Activated CD8-positive, alpha-beta memory T cell treated with anti-CD3 and anti-CD28 coated beads for 24 hours (primary cell): ENCODE results near the gene DNAJB1.
A peak's percentile ranks its signal among the peaks of the same experiment; 100 is the strongest.
"Not testable (repeated sequence)": the region's sequence is repeated elsewhere in the genome, so short reads cannot be mapped to it uniquely, and the experiment has no call there.

ENCODE experiments used
- DNase-seq: peaks from one replicate; pipeline ENCODE4 v3.0.0-alpha.2; 2020

Gene DNAJB1

DNA sequence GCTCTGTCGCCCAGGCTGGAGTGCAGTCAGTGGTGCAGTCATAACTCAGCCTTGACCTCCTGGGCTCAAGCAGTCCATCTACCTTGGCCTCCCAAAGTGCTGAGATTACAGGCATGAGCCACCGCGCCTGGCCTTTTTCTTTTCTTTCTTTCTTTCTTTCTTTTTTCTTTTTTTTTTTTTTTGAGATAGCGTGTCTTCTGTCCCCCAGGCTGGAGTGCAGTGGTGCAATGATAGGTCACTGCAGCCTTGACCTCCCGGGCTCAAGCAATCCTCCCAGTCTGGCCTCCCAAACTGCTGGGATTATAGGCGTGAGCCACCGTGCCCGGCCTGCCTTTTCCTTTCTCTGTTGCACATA, 33.8 kb upstream of the DNAJB1 start:
- DNase-seq: not testable (repeated sequence)

DNA sequence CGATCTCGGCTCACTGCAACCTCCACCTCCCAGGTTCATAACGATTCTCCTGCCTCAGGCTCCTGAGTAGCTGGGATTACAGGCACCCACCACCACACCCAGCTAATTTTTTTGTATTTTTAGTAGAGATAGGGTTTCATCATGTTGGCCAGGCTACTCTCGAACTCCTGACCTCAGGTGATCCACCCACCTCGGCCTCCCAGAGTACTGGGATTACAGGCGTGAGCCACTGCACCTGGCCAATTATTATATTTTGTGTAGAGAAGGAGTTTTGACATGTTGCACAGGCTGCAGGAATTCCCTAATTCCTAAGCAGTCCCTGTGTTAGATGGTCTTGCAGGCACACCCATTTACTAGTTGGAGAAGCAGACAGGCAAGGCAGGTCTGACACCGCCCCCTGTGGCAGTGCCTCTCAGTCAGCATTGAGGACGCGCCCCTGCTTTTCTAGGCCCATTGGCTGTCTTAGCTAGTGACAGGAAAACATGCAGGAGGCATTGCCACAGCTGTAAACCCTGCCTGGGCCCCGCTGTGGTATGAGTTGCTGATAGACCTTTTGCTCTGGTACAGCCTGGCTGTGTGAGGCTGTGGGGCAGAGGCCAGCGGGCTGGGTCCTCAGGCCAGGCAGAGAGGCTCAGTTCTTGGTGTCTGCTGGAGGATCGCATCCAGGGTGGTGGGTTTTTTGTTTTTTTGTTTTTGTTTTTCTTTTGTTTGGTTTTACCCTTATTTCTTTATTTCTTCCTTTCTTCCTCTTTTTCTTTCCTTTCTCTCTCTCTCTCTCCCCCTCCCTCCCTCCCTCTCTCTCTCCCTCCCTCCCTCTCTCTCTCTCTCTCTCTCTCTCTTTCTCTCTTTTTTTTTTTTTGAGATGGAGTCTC, 33.2 kb upstream of the DNAJB1 start:
- DNase-seq: peak; percentile 83

DNA sequence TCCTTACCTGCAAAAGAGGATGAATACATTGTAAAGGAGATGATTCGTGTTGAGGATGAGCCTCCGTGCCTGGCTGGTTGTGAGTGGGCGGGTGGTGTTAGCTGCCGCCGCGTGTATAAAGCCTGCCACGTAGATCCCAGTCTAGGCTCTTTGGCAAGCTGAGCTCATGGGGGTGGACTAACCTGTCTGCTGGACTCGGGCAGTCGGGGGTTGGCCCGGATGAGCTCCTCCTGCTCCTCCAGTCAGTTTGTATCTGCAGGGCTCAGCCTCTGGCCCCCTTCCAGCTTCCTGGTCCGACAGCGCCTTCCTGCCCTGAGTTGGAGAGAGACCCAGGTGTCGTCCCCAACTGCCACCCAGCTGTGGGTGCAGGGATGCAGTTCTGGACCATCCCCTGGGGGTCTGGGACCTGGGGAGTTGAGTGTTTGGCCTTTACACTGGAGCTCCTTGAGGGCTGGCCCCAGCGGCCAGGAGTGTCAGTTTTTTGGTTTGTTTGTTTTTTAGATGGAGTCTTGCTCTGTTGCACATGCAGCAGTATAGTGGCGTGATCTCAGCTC, 32.1 kb upstream of the DNAJB1 start:
- DNase-seq: no peak

DNA sequence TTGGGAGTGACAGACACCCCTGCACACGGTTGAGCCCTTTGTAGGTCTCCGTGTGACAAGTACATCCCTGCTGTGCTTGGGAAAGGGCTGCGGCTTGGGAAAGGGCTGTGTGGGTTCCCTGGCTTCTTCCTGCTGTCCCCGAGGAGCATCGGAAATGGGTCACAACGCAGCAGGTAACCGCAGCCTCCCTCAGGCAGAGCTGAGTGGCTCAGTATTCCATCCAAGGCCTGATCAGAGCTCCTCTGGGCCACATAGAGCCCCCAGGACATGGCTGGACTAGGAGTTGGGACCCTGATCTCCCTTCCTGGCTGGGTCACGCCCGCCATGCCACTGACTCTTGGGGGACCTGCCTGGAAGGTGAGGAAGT, 27.5 kb upstream of the DNAJB1 start:
- DNase-seq: no peak

DNA sequence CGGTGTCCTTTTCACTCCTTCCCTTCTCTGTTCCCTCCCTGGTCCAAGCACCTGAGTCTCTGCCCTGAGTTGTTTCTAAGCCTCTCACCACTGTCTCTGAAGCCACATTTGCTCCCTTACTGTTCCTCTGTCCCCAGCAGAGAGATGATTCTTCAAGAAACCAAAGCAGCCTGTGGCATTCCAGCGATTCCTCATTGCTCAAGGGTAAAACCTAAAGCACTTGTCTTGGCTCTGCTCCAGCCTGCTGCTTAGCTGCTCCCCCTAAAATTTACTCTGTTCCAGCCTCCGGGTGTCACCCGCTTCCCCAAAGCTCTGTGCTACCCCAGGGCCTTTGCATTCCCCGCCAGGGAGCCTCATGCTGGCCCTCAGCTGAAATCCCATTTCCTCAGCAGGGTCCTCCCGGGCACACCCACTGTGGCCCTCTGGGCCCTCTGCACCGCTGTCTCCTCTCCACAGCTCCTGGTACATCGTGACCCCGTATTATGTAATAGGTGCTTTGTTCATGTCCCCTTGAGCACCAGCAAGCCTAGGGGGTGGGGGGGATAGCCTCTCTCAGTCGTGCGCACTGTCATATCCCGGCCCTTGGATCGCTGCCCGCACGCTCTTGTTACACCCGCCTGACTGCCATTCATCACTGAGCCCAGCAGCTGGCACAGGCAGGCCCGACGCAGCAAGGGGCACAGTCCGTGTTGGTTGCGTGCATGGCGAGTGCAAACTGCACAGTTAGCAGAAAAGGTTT, 26.9 kb upstream of the DNAJB1 start:
- DNase-seq: no peak

DNA sequence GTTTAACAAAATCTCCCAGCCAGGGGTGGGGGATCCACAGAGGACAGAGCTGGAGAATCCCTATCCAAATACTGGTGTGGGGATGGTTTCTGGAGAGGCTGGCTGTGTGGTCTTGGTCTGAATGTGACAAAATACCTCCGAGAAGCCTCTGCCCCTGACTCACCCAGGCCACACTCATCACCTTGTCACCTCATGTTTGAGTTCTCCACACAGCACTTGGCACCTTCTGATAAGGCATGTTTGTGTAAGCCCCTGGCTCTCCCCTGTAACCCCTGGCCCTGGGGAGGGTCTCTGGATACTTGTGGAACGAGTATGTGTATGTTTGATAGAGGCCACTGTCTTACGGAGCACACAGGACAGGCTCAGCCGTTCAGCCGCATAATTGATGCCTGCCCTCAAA, 25.9 kb upstream of the DNAJB1 start:
- DNase-seq: no peak

DNA sequence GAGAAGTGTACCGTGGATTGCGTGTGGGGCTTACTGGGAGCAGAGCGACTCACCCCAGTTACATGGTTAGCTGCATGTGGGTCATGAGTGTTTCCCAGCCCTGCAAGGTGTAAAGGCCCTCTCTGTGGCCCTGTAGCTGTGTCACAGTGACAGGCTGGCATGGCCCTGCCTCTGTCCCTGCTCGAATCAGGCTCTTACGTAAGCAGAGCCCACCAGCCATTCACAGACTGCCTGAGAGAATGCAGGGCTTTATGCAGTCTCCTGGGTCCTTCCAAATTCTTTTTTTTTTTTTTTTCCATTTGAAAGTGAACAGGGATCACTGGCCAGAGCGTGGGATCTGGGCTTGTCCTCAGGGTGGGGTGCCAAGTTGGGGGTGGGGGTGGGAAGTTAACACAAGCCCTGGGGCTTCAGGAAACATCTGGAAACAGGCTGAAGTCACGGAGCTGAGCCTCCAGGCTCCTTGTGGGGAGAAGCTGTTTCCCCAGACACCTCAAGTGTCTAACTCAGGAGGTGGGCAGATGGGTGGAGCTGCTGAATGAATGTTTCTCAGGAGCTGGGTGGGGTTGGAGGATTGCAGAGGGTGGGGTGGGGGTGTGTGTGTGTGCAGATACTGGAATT, 24.6 kb upstream of the DNAJB1 start:
- DNase-seq: no peak

DNA sequence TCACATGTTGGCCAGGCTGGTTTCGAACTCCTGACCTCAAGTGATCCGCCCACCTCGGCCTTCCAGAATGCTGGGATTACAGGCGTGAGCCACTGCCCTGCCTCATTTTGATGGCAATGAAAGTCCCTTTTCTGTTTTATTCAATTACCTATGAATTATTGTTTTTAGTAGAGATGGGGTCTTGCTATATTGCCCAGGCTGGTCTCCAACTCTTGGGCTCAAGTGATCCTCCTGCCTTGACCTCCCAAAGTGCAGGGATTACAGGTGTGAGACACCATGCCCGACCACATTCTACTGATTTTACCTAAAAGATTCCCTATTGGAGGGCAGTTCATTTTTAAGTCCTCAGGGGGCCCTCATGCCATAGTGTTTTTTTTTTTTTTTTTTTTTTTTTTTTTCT, 23.8 kb upstream of the DNAJB1 start:
- DNase-seq: not testable (repeated sequence)

DNA sequence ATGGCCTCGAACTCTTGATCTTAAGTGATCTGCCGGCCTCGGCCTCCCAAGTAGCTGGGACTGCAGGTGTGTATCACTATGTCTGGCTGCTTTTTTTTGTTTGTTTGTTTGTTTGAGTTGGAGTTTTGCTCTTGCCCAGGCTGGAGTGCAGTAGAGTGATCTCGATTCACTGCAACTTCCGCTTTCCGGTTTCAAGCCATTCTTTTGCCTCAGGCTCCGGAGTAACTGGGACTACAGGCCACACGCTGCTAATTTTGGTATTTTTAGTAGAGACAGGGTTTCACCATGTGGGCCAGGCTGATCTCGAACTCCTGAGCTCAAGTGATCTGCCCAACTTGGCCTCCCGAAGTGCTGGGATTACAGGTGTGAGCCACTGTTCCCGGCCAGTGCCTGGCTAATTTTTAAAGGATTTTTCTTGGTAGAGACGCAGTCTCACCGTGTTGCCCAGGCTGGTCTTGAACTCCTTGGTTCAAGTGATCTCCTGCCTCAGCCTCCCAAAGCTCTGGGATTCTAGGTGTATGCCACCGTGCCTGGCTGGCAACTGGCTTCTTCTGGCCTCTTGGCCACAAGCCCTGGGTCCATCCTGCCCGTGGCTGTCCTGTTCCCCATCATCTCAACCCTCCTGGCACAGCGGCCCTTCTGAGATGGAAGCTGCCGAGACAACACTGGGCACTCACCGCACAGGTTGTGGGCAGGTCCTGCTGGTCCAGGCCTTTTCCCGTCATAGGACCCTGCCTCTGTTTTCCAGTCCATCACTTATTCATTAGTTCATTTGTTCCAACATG, 22.7 kb upstream of the DNAJB1 start:
- no peak for DNase-seq

DNA sequence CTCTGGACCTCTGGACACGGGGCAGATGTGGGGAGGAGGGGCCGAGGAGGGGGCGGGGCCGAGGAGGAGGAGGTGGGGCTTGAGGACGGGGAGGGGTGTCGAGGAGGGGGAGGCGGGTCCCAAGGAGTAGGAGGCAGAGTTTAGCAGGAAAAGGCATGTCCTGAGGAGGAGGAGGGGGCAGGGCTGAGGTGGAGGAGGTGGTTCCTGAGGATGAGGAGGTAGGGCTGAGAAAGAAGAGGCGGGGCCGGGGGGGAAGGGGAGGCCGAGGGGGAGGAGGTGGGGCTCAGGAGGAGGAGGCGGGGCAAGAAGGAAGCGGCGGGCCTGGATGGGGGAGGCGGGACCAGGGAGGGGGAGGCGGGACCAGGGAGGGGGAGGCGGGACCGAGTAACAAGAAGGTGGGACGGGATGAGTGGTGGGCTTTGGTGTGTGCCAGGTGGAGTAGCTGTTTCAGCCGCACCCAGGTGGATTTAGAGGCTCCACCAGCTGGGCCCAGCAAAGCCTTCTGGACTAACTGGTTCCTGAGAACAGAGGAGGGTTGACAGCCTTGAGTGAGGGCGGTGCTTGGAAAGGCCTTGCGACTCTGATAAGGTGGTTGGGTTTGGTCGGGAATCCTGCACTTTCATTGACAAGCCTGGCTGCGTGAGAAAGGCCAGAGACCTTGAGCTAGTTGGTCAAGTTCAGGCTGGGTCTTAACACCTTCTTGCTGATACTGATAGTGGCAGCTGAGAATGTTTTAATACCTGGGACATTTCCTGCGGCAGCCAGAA, 18.9 kb upstream of the DNAJB1 start:
- DNase-seq: peak; percentile 66

DNA sequence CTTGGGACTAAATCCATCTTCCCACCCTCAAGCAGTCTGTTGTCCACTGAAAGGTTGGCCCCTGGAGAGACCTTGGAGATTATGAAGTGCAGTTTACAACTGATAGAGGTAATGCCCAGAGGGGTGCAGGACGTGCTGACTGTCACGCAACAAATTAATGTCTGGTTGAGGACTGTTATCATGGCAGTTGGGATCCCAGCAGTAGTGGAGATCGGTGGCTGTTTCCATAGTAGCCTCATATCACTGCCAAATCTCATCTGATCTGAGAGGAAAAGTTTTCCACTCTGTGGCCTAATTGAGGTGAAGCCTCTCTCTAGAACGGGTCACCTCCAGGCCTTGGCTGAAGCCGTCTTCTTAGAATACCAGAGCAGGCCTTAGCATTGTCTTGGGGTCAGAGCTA, 15.3 kb upstream of the DNAJB1 start:
- no peak for DNase-seq

DNA sequence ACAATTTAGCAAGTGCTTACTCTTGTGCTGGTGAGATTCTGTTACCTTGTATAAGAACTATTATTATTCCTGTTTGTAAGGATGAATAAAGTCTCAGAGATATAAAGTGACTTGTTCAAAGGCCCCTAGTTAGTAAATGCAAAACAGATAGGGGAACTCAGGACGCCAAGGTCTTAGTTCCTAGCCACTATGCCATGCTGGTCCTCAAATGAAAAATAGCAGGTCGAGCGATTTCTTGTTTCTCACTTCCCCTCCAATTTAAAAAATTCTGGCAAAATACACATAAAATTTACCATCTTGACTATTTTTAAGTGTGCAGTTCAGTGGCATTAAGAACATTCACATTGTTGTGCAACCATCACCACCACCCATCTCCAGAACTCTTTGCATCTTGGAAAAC, 12.3 kb upstream of the DNAJB1 start:
- no peak for DNase-seq

DNA sequence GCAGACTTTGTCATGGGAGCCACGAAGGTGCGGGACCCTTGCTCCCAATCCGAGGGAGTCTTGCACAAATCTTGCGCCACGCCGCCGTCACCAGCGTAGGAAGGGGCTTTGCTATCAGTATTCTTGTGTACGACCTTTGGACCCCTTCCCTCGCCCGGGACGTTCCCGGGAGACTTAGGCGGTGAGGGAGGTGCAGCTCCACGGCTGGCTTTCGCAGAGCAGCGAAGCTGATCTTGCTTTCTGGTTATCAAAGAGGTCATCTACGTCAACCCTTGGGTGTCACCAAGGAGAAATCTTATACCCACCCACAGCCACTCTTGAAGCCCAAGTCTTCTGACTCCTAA, 11.8 kb upstream of the DNAJB1 start:
- no peak for DNase-seq

DNA sequence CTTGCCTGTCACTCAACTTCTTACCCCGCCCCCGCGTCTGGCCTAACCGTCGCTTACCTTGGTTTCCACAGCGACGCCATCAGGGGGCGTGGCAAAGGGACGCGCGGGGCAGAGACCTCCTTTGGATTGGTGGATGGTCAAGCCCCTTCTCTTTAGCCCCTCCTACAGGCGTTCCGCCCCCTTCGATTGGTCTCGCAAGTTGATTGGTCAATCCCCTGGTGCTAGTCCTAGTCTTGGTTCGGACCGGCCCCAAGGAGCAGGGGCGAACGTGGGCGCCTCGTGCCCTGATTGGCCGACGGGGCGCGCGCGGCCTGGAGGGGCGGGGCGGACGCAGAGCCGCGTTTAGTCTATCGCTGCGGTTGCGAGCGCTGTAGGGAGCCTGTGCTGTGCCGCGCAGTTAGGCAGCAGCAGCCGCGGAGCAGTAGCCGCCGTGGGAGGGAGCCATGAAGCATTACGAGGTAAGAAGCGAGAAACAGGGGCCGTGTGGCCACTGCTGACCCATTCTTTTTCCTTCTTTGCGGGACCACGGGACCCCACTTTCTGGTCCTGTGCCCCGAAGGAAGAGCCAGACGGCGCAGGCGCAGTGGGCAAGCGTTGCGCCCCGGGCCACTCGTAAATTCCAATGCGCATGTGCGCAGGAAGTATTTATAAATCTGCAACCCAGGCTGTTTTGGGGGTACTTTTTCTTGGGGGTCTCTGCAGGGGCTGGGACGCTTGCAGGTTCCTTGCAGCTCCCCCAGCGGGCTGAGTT, 11.2 kb upstream of the DNAJB1 start, which contains the start of gene TECR:
Gene TECR, plus strand, starts transcription at position 341 of the 751 bp plus-strand sequence. Its CDS starts 103 bp downstream, at position 444.
- DNase-seq: peak; percentile 100

DNA sequence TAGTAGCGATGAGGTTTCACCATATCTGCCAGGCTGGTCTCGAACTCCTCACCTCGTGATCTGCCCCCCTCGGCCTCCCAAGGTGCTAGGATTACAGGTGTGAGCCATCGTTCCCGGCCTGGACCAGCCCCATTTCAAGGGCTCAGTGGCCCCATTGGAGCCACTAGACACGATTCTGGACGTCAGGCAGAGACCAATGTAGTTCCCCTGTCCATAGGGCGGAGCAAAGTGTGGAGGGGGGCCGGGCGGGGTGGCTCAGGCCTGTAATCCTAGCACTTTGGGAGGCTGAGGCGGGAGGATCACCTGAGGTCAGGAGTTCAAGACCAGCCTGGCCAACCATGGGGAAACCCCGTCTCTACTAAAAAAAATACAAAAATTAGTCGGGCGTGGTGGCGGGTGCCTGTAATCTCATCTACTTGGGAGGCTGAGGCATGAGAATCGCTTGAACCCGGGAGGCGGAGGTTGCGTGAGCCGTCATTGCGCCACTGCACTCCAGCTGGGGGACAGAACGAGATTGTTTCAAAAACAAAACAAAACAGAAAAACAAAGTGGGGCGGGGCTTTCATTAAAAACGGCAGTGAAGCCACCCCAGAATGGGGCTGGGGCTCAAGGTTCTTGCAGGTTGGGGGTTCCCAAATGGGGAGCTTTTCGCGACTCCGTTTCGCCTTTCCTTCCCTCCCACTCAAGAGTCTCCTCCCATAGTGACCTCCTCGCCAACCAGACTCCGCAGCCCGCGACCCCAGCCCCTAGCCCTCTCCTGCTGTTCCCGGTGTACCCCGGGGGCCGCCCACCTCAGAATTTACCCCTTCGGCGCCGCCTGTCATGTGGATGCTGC, 10.4 kb upstream of the DNAJB1 start:
- no peak for DNase-seq

DNA sequence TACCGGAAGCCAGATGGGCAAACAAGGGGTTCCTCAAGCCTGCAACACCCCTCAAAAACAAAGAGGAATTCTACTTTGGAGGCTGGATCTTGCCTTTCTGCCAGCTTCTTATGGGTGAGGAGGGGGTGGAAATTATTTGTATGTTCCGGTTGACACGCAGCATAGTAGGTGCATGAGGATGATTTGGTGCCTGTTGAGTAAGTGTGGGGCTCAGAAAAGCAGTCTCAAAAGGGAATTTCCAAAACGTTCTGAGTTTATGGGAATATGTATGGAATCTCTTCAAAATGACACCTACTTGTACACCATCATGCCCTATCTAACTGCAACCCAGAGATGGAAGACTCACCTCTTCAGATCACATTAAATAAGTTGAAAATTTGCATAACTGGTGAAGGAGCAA, 8.2 kb upstream of the DNAJB1 start:
- no peak for DNase-seq

DNA sequence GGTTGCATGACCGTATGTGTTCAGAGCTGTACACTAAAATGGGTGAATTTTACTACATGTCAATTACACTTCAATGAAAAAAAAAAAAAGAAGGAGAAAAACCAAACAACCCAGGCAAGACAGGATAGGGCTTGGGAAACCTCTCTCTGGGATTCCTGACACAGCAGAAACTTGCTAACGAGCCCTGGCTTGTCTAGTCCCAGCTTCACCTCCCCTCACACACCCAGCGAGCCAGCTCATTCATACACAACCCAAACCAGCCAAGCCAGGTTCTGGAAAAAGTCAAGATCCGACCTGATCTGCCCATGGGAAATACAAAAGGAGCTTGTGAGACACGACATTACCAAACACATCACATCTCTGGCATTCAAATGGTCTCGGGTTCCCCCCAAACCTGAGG, 7.5 kb upstream of the DNAJB1 start:
- DNase-seq: no peak

DNA sequence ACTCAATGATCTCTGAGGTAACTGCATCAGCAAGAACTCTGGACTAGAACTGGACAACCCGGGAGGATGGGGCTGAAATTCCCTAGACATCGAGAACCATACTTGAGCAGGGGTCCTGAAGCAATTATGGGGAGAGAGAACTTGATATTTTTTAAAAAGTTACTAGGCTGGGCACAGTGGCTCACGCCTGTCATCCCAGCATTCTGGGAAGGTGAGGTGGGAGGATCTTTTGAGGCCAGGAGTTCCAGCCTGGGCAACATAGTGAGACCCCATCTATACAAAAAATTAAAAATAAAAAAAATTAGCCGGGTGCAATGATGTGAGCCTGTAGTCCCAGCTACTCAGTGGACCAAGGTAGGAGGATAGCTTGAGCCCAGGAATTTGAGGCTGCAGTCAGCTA, 2.3 kb upstream of the DNAJB1 start:
- DNase-seq: no peak

DNA sequence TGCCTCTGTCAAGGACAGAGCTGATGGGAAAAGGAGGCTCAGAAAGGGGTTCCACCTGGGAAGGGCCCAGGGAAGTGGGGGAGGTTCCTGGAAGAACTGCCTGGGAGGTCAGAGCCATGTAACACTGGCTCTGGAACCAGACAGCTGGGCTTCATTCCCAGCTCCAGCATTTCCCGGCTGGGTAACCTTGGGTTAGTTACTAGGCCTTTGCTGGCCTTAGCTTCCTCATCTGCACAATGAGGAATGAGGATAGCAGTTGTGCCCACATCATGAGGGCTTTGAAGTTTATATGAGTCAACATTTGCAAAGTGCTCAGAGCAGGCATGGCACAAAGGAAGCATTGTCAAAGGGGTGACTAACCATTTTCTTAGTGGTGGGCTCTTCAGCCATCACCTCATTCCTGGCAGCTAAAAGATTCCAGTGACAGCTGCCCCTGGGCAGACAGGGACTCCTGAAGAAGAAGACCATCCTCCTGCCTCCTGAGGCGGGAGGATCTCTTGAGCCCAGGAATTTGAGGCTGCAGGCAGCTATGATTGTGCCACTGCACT, 1.7 kb upstream of the DNAJB1 start:
- peak; percentile 58 for DNase-seq

DNA sequence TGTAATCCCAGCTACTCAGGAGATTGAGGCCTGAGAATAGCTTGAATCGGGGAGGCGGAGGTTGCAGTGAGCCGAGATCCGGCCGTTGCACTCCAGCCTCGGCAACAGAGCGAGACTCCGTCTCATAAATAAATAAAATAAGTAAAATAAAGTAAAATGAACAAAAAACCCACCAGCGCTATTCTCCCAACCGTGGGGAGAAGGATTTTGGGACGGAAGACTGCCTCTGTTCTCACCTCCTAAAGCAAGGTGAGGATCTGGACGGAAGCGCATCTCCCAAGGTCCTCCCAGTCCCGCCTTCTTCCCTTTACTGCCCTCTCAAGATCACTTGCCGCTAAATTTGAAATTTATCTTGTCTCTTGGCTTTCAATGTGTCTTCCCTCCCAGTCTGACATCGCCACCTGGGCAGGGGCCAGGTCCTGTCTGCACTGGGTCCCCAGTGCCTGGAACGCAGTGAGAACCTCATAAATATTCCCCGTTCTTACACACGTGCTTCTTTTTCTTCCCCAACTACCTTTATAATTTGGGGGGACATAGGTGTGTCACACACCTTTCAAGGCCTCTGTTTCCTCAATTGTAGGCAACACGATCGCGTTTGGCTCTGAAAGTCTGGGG, 1.2 kb upstream of the DNAJB1 start:
- no peak for DNase-seq
